Heart left ventricle (tissue), 13 donors: ENCODE data around the gene C2CD5.
"Not testable (repeated sequence)": the region's sequence is repeated elsewhere in the genome, so short reads cannot be mapped to it uniquely, and the experiment has no call there.

Source experiments
- CTCF ChIP-seq, 12 donors: fragments of 200-600 bp; sonication (generic) in 4 of 12; IDR thresholded peaks; one replicate each; pipeline versions ENCODE4 v1.5.0 to v1.8.0; 2018 to 2022; ENCODE audit warnings: antibody characterized with exemption in 12 of 12, mild to moderate bottlenecking in 5 of 12
- POLR2A ChIP-seq, 2 donors: fragments of 450-650 bp; IDR thresholded peaks; one replicate each; pipeline ENCODE4 v1.6.1; 2017; ENCODE audit warnings: antibody characterized with exemption in 2 of 2, mild to moderate bottlenecking in 2 of 2, moderate library complexity in 2 of 2
- donor health status: ischemic (EF 13 %, LVEDD 7.1; RV severe dilation, severe dysfunction).
- donor health status: DM: no; HTN: yes; CAD: no.
- donor health status: DM: no; HTN: no; CAD: no.
- donor health status: ischemic (EF 25% LVEDD 6.9; RV normal size, moderate dysfunction).
- donor health status: ischemic (EF 25% LVEDD 5.7; RV mildly dilated, moderate dysfunction).
- donor health status: ischemic (EF 35%, LVEDD 5.7; RV mildly dilated, moderate dysfunction).
- donor health status: nonischemic (EF 11% LVEDD 7.7; RV severe dilation, severe dysfunction).
- donor health status: DM: yes; HTN: yes; CAD: no.
- donor health status: PGD.
- donor health status: ischemic (EF 29% LVEDD 5.4; RV normal size, mild dysfunction).
- donor health status: nonischemic (EF 23%, LVEDD 6.1; RV moderate dilation, normal function).

- TF ChIP-seq CTCF, POLR2A (IDR thresholded peaks at IDR 0.05): not testable (repeated sequence)
Measured at GRCh38 chr12:22554750-22555149, 10.4 kb upstream of the C2CD5 start.
